GM23338 (cell line): Measurements from ENCODE around the gene CDK10. TPM values are rescaled to one million over a fixed set of nuclear protein-coding genes. Genes with fewer than 3 reads are reported as not detected.

ENCODE experiments used
- ATAC-seq: fragments of 200-7000 bp; cut with Tn5 transposase; 3 replicates; pipeline ENCODE4 v1.9.1; 2020
- DNase-seq: peaks from one replicate; pipeline ENCODE4 v3.0.0-alpha.2; 2015; ENCODE audit warnings: low spot score
- H2AFZ ChIP-seq: fragments of 200-600 bp; sonication (generic); 2 replicates; pipeline ENCODE4 v1.8.0; 2016; ENCODE audit warnings: antibody characterized with exemption, mild to moderate bottlenecking, moderate library complexity
- H3F3A ChIP-seq: fragments of 200-600 bp; sonication (generic); replicated peaks from 2 replicates; pipeline ENCODE4 v1.8.0; 2017; ENCODE audit warnings: antibody characterized with exemption, mixed run types, low read depth
- H3K27ac ChIP-seq: fragments of 200-600 bp; sonication (generic); 2 replicates; pipeline ENCODE4 v1.6.1; 2016; ENCODE audit warnings: low read depth
- H3K27me3 ChIP-seq: fragments of 200-600 bp; sonication (generic); 2 replicates; pipeline ENCODE4 v1.8.0; 2016; ENCODE audit warnings: mild to moderate bottlenecking, mixed run types, moderate library complexity; ENCODE audit not compliant: insufficient read depth
- H3K36me3 ChIP-seq: fragments of 200-600 bp; sonication (generic); 2 replicates; pipeline ENCODE4 v1.8.0; 2016; ENCODE audit warnings: mild to moderate bottlenecking; ENCODE audit not compliant: insufficient read depth
- H3K4me1 ChIP-seq: fragments of 200-600 bp; sonication (generic); 2 replicates; pipeline ENCODE4 v1.8.0; 2016; ENCODE audit warnings: mild to moderate bottlenecking, moderate library complexity; ENCODE audit not compliant: insufficient read depth
- H3K4me2 ChIP-seq: fragments of 200-600 bp; sonication (generic); 2 replicates; pipeline ENCODE4 v1.7.1; 2017; ENCODE audit warnings: mixed run types
- H3K4me3 ChIP-seq: fragments of 200-600 bp; sonication (generic); 2 replicates; pipeline ENCODE4 v1.6.1; 2016; ENCODE audit warnings: mixed run types
- H3K79me2 ChIP-seq: fragments of 200-600 bp; sonication (generic); replicated peaks from 2 replicates; pipeline ENCODE4 v1.8.0; 2017; ENCODE audit warnings: mild to moderate bottlenecking; ENCODE audit not compliant: insufficient read depth
- H3K9me2 ChIP-seq: fragments of 200-600 bp; sonication (generic); 2 replicates; pipeline ENCODE4 v1.8.0; 2017; ENCODE audit not compliant: insufficient read depth
- H4K20me1 ChIP-seq: fragments of 200-600 bp; sonication (generic); replicated peaks from 2 replicates; pipeline ENCODE4 v1.8.0; 2017; ENCODE audit warnings: mild to moderate bottlenecking; ENCODE audit not compliant: insufficient read depth
- H3K27ac Mint-ChIP-seq: 2 replicates; pipeline ENCODE4 v1.8.0; 2020; ENCODE audit warnings: inconsistent platforms, mild to moderate bottlenecking, moderate library complexity, mixed read lengths
- H3K27me3 Mint-ChIP-seq: 3 replicates; pipeline ENCODE4 v1.8.0; 2022; ENCODE audit warnings: low read depth, mild to moderate bottlenecking, moderate library complexity, mixed read lengths, inconsistent platforms; ENCODE audit not compliant: insufficient read depth, poor library complexity
- H3K36me3 Mint-ChIP-seq: 3 replicates; pipeline ENCODE4 v1.8.0; 2021; ENCODE audit warnings: low read depth, mild to moderate bottlenecking, inconsistent platforms, moderate library complexity, mixed read lengths
- H3K4me1 Mint-ChIP-seq: 3 replicates; pipeline ENCODE4 v1.8.0; 2020; ENCODE audit warnings: mild to moderate bottlenecking, inconsistent platforms, mixed read lengths
- H3K4me3 Mint-ChIP-seq: 3 replicates; pipeline ENCODE4 v1.8.0; 2021; ENCODE audit warnings: moderate library complexity, mild to moderate bottlenecking, inconsistent platforms, mixed read lengths
- H3K9me3 Mint-ChIP-seq: 3 replicates; pipeline ENCODE4 v1.8.0; 2020; ENCODE audit warnings: moderate library complexity, mild to moderate bottlenecking, inconsistent platforms, mixed read lengths
- CREB1 ChIP-seq: fragments of 250-450 bp; sonication (Bioruptor Pico); IDR thresholded peaks from 2 replicates; pipeline ENCODE4 v1.5.0; 2020; ENCODE audit warnings: low read depth, mild to moderate bottlenecking, moderate library complexity
- CTCF ChIP-seq, 2 experiments: fragments of 200-600 bp in 1 of 2; sonication (generic) in 1 of 2; conservative IDR thresholded peaks; 2 replicates each; pipeline versions ENCODE4 v1.5.1 to v1.6.1; 2016 to 2017; ENCODE audit warnings: antibody characterized with exemption in 2 of 2, low read depth in 2 of 2, mild to moderate bottlenecking in 2 of 2, moderate library complexity in 1 of 2
- ETS1 ChIP-seq: IDR thresholded peaks from 2 replicates; pipeline ENCODE4 v1.6.1; 2016; ENCODE audit warnings: antibody characterized with exemption
- EZH2phosphoT487 ChIP-seq: fragments of 200-600 bp; sonication (generic); IDR thresholded peaks from one replicate; pipeline ENCODE4 v1.8.1; 2018; ENCODE audit warnings: antibody characterized with exemption; ENCODE audit not compliant: unreplicated experiment
- NANOG ChIP-seq: IDR thresholded peaks from 2 replicates; pipeline ENCODE4 v1.6.1; 2016; ENCODE audit warnings: antibody characterized with exemption, borderline replicate concordance
- POLR2AphosphoS5 ChIP-seq: IDR thresholded peaks from 2 replicates; pipeline ENCODE4 v1.6.1; 2016; ENCODE audit warnings: antibody characterized with exemption, low read depth
- REST ChIP-seq: IDR thresholded peaks from one replicate; pipeline ENCODE4 v1.6.1; 2018; ENCODE audit warnings: antibody characterized with exemption; ENCODE audit not compliant: unreplicated experiment
- ZNF114 ChIP-seq: fragments of 250-450 bp; sonication (Bioruptor Pico); IDR thresholded peaks from 2 replicates; pipeline ENCODE4 v1.5.0; 2020; ENCODE audit warnings: mild to moderate bottlenecking, moderate library complexity
- ZNF331 ChIP-seq: fragments of 250-450 bp; sonication (Bioruptor Pico); IDR thresholded peaks from 2 replicates; pipeline ENCODE4 v1.5.0; 2020; ENCODE audit warnings: low read depth, mild to moderate bottlenecking, moderate library complexity
- polyA plus RNA-seq: library from polyadenylated mRNA; unstranded; fragments of >200 nt; fragmentation: Nextera tagmentation; extraction: Ambion mirVana; gene quantifications from 2 replicates; pipeline ENCODE4 v1.2.1, GENCODE V29; 2016
- total RNA-seq: library from RNA; depleted of rRNA; stranded (reverse); fragments of >200 nt; shearing (Covaris generic); gene quantifications from 2 replicates; pipeline ENCODE4 v1.2.3, GENCODE V29; 2014

Gene CDK10
- total and polyA plus RNA-seq, 2 experiments from 2014 or later, result 64.6 to 88.0 TPM

DNA sequence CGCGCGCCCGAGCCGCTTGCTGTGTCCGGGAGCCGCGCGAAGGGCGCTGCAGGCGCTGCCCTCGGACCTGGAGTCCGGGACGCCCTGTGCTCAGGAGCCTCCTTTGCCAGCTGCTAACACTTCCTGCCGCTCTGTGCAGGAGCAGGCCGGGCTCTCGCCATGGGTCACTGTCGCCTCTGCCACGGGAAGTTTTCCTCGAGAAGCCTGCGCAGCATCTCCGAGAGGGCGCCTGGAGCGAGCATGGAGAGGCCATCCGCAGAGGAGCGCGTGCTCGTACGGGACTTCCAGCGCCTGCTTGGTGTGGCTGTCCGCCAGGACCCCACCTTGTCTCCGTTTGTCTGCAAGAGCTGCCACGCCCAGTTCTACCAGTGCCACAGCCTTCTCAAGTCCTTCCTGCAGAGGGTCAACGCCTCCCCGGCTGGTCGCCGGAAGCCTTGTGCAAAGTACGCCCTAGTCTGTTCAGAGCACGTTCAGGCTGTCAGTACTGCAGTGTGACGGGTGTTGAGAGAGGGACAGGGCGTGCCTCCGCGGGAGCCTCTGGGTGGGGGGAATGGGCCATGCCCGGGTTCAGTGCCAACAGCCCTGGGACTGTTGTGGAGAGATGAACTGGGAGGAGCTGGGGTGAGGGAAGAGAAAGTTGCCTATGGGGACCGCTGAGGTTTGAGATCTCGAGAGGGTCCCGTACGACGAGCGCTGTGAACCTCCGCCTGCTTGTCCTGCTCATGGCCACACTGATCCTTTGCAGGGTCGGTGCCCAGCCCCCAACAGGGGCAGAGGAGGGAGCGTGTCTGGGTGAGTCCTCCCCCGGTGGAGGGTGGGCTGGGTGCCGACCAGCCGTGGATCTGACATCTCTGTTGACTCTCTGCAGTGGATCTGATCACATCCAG is 36.1 kb downstream of the CDK10 start:
- H3K4me3 ChIP-seq, result peak overlapping the region; percentile 77
- Mint-ChIP-seq H3K27ac (no peak overlapping the region), H3K27me3 (peaks cover 44% of the 10 kb centered on the region), H3K9me3 (no peaks in the 10 kb centered on the region; the same call in 2 of the 3 replicates), H3K4me3 (peak overlapping the region; percentile 69), H3K4me1 (peaks cover 16% of the 10 kb centered on the region), H3K36me3 (peaks cover 24% of the 10 kb centered on the region)
- 0 out of 2 replicates have a peak, but pooled peaks cover 4% of the 10 kb centered on the region for H3K36me3 ChIP-seq
- no peak for TF ChIP-seq ZNF331
- TF ChIP-seq ETS1, result 0 out of 2 replicates have a peak, but pooled peaks have one; percentile 1
- no peaks in the 10 kb centered on the region for H3K9me2 ChIP-seq
- H3K4me2 ChIP-seq, result peak overlapping the region; percentile 93
- H3K27ac ChIP-seq, result no peak overlapping the region
- peaks cover 14% of the 10 kb centered on the region; the same call in 1 of the 2 replicates for H4K20me1 ChIP-seq
- H3K27me3 ChIP-seq, result peaks cover 60% of the 10 kb centered on the region
- DNase-seq (peak; percentile 60), ATAC-seq (peak; percentile 5)
- H3K79me2 ChIP-seq, result no peaks in the 10 kb centered on the region
- peaks cover 13% of the 10 kb centered on the region for H3K4me1 ChIP-seq
- peak overlapping the region; percentile 72; the same call in 1 of the 2 replicates for H2AFZ ChIP-seq
- peaks cover 35% of the 10 kb centered on the region for H3F3A ChIP-seq

DNA sequence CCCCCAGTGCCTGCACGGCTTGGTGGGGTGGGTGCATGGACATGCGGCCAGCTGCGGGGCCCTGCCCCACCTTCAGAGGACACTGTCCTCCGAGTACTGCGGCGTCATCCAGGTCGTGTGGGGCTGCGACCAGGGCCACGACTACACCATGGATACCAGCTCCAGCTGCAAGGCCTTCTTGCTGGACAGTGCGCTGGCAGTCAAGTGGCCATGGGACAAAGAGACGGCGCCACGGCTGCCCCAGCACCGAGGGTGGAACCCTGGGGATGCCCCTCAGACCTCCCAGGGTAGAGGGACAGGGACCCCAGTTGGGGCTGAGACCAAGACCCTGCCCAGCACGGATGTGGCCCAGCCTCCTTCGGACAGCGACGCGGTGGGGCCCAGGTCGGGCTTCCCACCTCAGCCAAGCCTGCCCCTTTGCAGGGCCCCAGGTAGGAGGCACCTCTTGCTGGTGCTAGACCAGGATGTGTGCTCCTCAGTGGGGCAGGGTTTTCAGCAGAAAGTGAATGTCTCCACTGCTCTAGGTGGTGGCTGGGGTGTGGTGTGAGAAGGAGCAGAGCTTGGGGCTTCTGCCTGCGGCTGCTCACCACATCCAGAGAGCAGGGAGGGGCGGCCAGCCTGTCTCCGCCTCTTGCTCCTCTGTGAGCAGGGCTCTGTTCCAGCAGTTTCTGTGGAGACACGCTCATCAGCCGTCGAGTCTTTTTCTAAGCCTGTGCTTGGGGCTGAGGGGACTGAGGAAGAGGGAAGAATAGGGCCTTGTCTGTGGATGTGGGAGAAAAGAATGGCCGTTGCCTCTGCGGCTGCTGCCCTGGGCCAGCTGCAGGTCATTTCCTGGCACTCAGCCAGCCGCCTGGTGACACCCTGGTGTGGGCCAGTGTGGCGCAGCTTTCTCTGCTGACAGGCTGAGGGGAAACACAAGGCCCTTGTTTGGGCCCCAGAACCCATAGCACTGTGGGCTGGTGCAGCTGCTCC is 37.1 kb downstream of the CDK10 start:
- Mint-ChIP-seq H3K27ac (no peak overlapping the region), H3K9me3 (no peaks in the 10 kb centered on the region; the same call in 2 of the 3 replicates), H3K4me1 (peaks cover 16% of the 10 kb centered on the region; the same call in 2 of the 3 replicates), H3K27me3 (peaks cover 36% of the 10 kb centered on the region), H3K4me3 (peak overlapping the region; percentile 69; the same call in 2 of the 3 replicates), H3K36me3 (peaks cover 16% of the 10 kb centered on the region)
- Histone ChIP-seq H3K27ac (no peak overlapping the region), H2AFZ (no peak overlapping the region), H3K4me2 (no peak overlapping the region; the same call in 1 of the 2 replicates), H3K27me3 (peaks cover 52% of the 10 kb centered on the region), H3K4me3 (no peak overlapping the region), H3K36me3 (0 out of 2 replicates have a peak, but pooled peaks cover 4% of the 10 kb centered on the region), H3K79me2 (no peaks in the 10 kb centered on the region), H4K20me1 (peaks cover 15% of the 10 kb centered on the region; the same call in 1 of the 2 replicates), H3K9me2 (no peaks in the 10 kb centered on the region), H3K4me1 (peaks cover 13% of the 10 kb centered on the region), H3F3A (peaks cover 28% of the 10 kb centered on the region)
- no peak for DNase-seq
- no peak for ATAC-seq
- no peak for TF ChIP-seq CTCF (conservative IDR thresholded peaks at IDR 0.05; ENCODE audit: low read depth in 2 of 2)
- TF ChIP-seq ZNF114 (CRISPR knock-in tag), result no peak
- no peak for TF ChIP-seq NANOG
- TF ChIP-seq ZNF331, result no peak
- TF ChIP-seq CREB1 (CRISPR knock-in tag), result no peak
- no peak for TF ChIP-seq POLR2AphosphoS5
- TF ChIP-seq REST, result no peak
- TF ChIP-seq EZH2phosphoT487, result no peak
